Left ventricle myocardium inferior (tissue), 1 donor: ENCODE data around the gene C2orf76. TPM values are rescaled to one million over a fixed set of nuclear protein-coding genes. Genes with fewer than 3 reads are reported as not detected.

Experiments used
- DNase-seq: peaks from one replicate; pipeline ENCODE4 v3.0.0-alpha.2; 2020
- H3K27ac ChIP-seq: fragments of 200-600 bp; replicated peaks from 2 replicates; pipeline ENCODE4 v1.8.0; 2021
- H3K27me3 ChIP-seq: fragments of 200-600 bp; 2 replicates; pipeline ENCODE4 v1.8.0; 2021; ENCODE audit warnings: low read depth
- H3K36me3 ChIP-seq: fragments of 200-600 bp; 2 replicates; pipeline ENCODE4 v1.8.0; 2021
- H3K4me1 ChIP-seq: fragments of 200-600 bp; 2 replicates; pipeline ENCODE4 v1.8.0; 2021
- H3K4me3 ChIP-seq: fragments of 200-600 bp; 2 replicates; pipeline ENCODE4 v1.8.0; 2021; ENCODE audit warnings: mild to moderate bottlenecking, moderate library complexity
- H3K9me3 ChIP-seq: fragments of 200-600 bp; replicated peaks from 2 replicates; pipeline ENCODE4 v1.8.0; 2021
- intact Hi-C: fragments of 100-400 bp; cut with micrococcal nuclease; formaldehyde crosslinking; loops from one replicate; pipeline ENCODE4 v1.11.0; 2022
- total RNA-seq: library from RNA; stranded (reverse); fragmentation: NEBNext Ultra II Directional; extraction: Animal tissue kit (Norgen Biotek cat#: 25700); gene quantifications from one replicate; pipeline ENCODE4 v1.2.1, GENCODE V29; 2021
- TF ChIP-seq, protein P1 (sequence below): fragments of 200-600 bp; IDR thresholded peaks from 2 replicates; pipeline ENCODE4 v1.8.0; 2021; ENCODE audit warnings: antibody characterized with exemption, mild to moderate bottlenecking, borderline replicate concordance
- donor health status: DM: no; HTN: yes; CAD: no; lungs with severe emphysema.

C2orf76 gene
- total RNA-seq, 1 donor from 2014 or later, result 7.3 TPM

DNA sequence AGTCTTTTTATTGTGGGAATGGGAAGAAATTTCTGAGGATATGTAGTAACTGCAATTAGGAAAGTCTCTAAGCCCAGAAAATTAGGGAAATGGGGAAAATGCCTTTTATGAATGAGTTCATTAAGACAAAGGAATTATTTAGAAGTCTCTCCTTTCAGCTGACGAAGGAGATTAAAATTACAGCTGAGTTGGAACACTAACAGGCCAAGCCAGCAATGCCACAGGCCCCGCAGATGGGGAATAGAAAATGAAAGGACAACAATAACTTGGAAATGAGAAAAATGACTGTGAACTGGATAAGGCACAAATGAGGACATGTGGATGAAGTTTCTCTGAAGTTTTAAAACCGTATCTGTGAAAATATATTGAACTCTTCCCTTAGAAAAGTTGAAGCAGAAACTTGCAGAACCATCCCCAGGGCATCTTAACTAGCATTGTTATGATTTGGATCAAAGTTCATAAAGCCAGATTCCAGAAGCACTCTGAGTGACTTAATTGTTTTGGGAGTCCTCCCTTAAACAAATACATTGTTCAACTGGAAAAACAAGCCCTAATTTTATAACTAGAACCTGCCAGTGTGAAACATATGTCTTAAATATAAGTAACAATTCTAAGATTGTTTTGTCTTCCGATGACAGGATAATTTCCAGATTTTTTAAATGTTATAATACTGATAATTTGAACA lies 51.3 kb downstream of the C2orf76 start:
- TF ChIP-seq, protein P1, sequence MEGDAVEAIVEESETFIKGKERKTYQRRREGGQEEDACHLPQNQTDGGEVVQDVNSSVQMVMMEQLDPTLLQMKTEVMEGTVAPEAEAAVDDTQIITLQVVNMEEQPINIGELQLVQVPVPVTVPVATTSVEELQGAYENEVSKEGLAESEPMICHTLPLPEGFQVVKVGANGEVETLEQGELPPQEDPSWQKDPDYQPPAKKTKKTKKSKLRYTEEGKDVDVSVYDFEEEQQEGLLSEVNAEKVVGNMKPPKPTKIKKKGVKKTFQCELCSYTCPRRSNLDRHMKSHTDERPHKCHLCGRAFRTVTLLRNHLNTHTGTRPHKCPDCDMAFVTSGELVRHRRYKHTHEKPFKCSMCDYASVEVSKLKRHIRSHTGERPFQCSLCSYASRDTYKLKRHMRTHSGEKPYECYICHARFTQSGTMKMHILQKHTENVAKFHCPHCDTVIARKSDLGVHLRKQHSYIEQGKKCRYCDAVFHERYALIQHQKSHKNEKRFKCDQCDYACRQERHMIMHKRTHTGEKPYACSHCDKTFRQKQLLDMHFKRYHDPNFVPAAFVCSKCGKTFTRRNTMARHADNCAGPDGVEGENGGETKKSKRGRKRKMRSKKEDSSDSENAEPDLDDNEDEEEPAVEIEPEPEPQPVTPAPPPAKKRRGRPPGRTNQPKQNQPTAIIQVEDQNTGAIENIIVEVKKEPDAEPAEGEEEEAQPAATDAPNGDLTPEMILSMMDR, result no peak
- intact Hi-C loops, result no loop called here
- no peaks in the 10 kb centered on the region for H3K36me3 ChIP-seq
- no peaks in the 10 kb centered on the region for H3K27me3 ChIP-seq
- no peaks in the 10 kb centered on the region for H3K9me3 ChIP-seq
- H3K4me1 ChIP-seq, result peaks cover 57% of the 10 kb centered on the region
- no peak overlapping the region for H3K4me3 ChIP-seq
- no peak for DNase-seq
- peak overlapping the region; percentile 67 for H3K27ac ChIP-seq

DNA sequence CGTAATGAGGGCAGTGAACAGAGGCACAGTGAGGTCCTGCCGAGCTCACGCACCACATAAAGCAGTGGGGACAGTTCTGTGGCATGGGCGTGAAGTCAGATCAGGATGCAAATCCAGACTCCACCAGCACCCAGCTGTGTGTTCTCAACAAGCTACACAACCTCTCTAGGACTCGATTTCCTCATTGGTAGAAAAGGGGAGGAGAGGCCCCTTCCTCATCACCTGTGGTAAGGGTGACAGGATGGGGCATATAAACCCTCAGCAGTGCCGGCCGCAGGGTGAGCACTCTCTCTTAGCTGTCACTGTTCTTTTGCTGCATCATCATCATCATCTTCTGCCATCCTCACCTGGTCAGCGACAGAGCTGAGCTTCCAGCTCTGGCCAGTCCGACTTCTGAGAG lies 54.8 kb downstream of the C2orf76 start:
- Histone ChIP-seq H3K36me3 (no peaks in the 10 kb centered on the region), H3K27ac (no peak overlapping the region), H3K4me1 (peaks cover 48% of the 10 kb centered on the region), H3K4me3 (no peak overlapping the region), H3K27me3 (no peaks in the 10 kb centered on the region), H3K9me3 (no peaks in the 10 kb centered on the region)
- intact Hi-C loops, result no loop called here
- DNase-seq, result no peak
- TF ChIP-seq, protein P1, result no peak

DNA sequence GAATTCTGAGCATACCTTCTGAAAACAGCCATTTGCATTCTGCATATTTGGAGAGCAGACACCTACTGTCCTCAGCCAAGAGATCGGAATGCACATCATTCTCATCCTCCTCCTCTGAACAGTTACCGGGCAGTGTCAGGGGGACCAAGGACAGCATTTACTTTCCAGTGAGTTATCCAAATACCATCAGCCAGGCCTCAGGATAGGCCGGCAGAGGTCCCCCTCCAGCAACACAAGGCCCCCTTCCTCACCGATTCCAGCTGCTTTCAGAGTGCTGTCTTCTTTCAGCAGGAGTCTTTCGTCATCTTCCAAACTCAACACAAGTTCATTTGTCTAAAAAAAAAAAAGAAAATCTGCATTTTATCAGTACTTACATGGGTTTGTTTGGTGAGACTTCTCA lies 55.3 kb downstream of the C2orf76 start:
- Histone ChIP-seq H3K27me3 (no peaks in the 10 kb centered on the region), H3K27ac (no peak overlapping the region), H3K4me1 (peaks cover 50% of the 10 kb centered on the region), H3K36me3 (no peaks in the 10 kb centered on the region), H3K4me3 (no peak overlapping the region), H3K9me3 (no peaks in the 10 kb centered on the region)
- TF ChIP-seq, protein P1, result no peak
- intact Hi-C loops, result no loop called here
- no peak for DNase-seq

DNA sequence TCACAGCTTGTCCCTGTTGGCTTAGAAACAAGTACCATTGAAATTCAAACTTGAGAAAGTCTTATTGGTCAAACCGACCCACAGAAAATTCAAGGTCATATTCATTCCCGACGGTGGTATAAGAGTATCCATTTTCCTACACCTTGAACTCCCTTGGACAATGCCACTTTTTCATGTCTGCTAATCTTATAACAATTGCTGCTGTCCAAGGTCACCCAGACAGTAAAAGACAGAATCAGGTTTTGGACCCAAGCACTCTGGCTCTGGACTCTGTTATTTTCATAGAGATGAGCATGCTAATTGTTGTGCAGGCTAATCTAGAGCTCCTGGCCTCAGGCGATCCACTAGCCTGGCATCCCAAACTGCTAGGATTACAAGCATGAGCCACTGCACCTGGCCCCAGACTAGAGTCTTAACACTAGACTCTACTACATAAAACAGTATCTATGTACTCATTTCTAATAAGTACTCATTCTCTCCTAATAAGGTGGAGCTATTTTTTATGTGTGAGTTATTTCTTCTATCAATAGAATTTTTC lies 57.8 kb downstream of the C2orf76 start:
- intact Hi-C loops, result no loop called here
- Histone ChIP-seq H3K4me1 (peaks cover 48% of the 10 kb centered on the region), H3K27me3 (no peaks in the 10 kb centered on the region), H3K27ac (peak overlapping the region; percentile 15), H3K4me3 (no peak overlapping the region), H3K36me3 (no peaks in the 10 kb centered on the region), H3K9me3 (no peaks in the 10 kb centered on the region)
- TF ChIP-seq, protein P1, result no peak
- no peak for DNase-seq

DNA sequence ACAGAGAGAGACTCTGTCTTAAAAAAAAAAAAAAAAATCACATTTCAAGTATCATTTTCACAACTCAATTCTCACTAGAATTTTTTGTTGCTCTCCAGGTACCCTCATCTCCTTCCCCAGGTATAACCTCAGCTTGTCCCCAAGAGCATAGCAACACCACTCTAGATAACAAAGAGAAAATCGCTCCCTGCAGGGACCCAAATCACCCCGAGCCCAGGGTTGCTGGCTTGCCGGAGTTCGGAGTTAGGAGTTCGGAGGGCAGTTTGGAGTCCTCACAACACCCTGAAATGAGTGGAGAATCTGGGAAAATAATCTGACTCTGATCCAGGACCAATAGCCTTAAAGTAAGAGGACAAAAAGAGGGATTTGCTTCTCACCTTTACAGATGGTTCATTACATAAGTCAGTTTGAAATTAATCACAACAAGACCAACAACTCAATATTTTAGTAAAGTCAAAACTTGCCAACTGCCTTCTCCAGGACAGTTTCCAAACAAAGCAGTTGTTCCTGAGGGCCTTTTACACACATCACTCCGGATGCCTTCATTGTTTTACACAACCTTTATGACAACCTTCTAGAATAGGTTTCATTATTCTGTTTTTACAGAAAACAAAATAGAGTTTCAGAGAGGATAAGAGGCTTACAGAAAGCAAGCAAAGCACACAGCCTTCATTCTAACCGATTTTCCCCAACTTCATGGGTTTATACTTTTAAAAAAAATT lies 59.1 kb downstream of the C2orf76 start:
- no peak for DNase-seq
- Histone ChIP-seq H3K4me3 (no peak overlapping the region), H3K36me3 (no peaks in the 10 kb centered on the region), H3K9me3 (no peaks in the 10 kb centered on the region), H3K4me1 (peaks cover 42% of the 10 kb centered on the region), H3K27me3 (no peaks in the 10 kb centered on the region), H3K27ac (peak overlapping the region; percentile 83)
- TF ChIP-seq, protein P1, result no peak
- intact Hi-C loops, result no loop called here
